NT2/D1 (cell line): Measurements from ENCODE around the gene MPRIP.

Source experiments
- DNase-seq: peaks from one replicate; pipeline ENCODE4 v3.0.0-alpha.2; 2011; ENCODE audit warnings: low read depth, low spot score
- H3K27me3 ChIP-seq: 2 replicates; pipeline ENCODE4 v1.6.0; 2011; ENCODE audit warnings: mild to moderate bottlenecking; ENCODE audit not compliant: insufficient read length, insufficient read depth
- H3K36me3 ChIP-seq: 2 replicates; pipeline ENCODE4 v1.6.1; 2011; ENCODE audit warnings: mild to moderate bottlenecking, low read length, mixed read lengths; ENCODE audit not compliant: insufficient read depth, insufficient read length
- H3K4me1 ChIP-seq: 2 replicates; pipeline ENCODE4 v1.5.1; 2011; ENCODE audit not compliant: insufficient read depth, insufficient read length
- H3K4me3 ChIP-seq: 2 replicates; pipeline ENCODE4 v1.5.1; 2011; ENCODE audit warnings: low read depth; ENCODE audit not compliant: insufficient read length
- H3K9ac ChIP-seq: 2 replicates; pipeline ENCODE4 v1.6.0; 2011; ENCODE audit warnings: low read depth; ENCODE audit not compliant: insufficient read length
- H3K9me3 ChIP-seq: 2 replicates; pipeline ENCODE4 v1.5.1; 2011; ENCODE audit warnings: mild to moderate bottlenecking, low read length; ENCODE audit not compliant: insufficient read depth
- SUZ12 ChIP-seq: IDR thresholded peaks from 2 replicates; pipeline ENCODE4 v1.6.1; 2011; ENCODE audit not compliant: insufficient read length, insufficient read depth; ENCODE audit errors: extremely low read depth
- YY1 ChIP-seq: IDR thresholded peaks from 2 replicates; pipeline ENCODE4 v1.6.1; 2011; ENCODE audit not compliant: insufficient read length, insufficient read depth
- ZNF274 ChIP-seq: IDR thresholded peaks from 2 replicates; pipeline ENCODE4 v1.6.1; 2011; ENCODE audit warnings: mild to moderate bottlenecking, low read depth, low read length

The MPRIP gene

GRCh38 chr17:17227608-17228520 lies 185.6 kb downstream of the MPRIP start:
- no peak for DNase-seq
- no peaks in the 10 kb centered on the region for H3K27me3 ChIP-seq
- H3K9ac ChIP-seq, result no peak overlapping the region
- H3K4me3 ChIP-seq, result no peak overlapping the region
- H3K4me1 ChIP-seq, result no peaks in the 10 kb centered on the region
- H3K9me3 ChIP-seq, result no peaks in the 10 kb centered on the region
- peaks cover 92% of the 10 kb centered on the region for H3K36me3 ChIP-seq
- TF ChIP-seq ZNF274 (no peak), SUZ12 (no peak), YY1 (no peak)

- Histone ChIP-seq H3K9me3 (no peaks in the 10 kb centered on the region), H3K4me1 (no peaks in the 10 kb centered on the region), H3K4me3 (no peak overlapping the region), H3K36me3 (peaks cover 87% of the 10 kb centered on the region), H3K9ac (no peak overlapping the region), H3K27me3 (no peaks in the 10 kb centered on the region)
- TF ChIP-seq SUZ12, result no peak
- TF ChIP-seq ZNF274, result no peak
- TF ChIP-seq YY1, result no peak
- DNase-seq, result no peak
Observed at GRCh38 chr17:17228521-17229279, 186.4 kb downstream of the MPRIP start.

- H3K4me3 ChIP-seq, result no peak overlapping the region
- no peaks in the 10 kb centered on the region for H3K27me3 ChIP-seq
- H3K9ac ChIP-seq, result no peak overlapping the region
- H3K4me1 ChIP-seq, result no peaks in the 10 kb centered on the region
- peaks cover 77% of the 10 kb centered on the region for H3K36me3 ChIP-seq
- TF ChIP-seq ZNF274, result no peak
- TF ChIP-seq SUZ12, result no peak
- no peak for TF ChIP-seq YY1
- DNase-seq, result no peak
- H3K9me3 ChIP-seq, result no peaks in the 10 kb centered on the region
Observed at GRCh38 chr17:17229416-17230384, 187.4 kb downstream of the MPRIP start.

GRCh38 chr17:17231621-17232302 lies 189.5 kb downstream of the MPRIP start:
- H3K4me3 ChIP-seq, result no peak overlapping the region
- H3K9me3 ChIP-seq, result no peaks in the 10 kb centered on the region
- peaks cover 57% of the 10 kb centered on the region for H3K36me3 ChIP-seq
- H3K9ac ChIP-seq, result no peak overlapping the region
- no peaks in the 10 kb centered on the region for H3K27me3 ChIP-seq
- H3K4me1 ChIP-seq, result no peaks in the 10 kb centered on the region
- TF ChIP-seq YY1, result no peak
- no peak for DNase-seq

DNA sequence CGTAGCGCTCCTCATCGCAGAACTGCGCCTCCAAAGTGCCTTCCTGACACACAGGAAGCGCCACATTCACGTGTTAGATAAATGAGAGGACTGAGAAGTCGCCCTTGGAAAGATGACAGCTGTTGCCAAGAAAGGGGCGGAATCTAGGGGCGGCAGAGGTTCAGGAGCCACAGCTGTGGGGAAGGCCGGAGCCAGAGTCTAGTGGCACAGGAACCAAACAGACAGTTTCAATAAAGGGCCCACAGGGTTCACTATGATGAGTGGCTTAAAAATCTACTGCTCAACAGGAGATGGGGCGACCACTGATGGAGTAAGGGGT lies 190.0 kb downstream of the MPRIP start:
- TF ChIP-seq SUZ12 (no peak), YY1 (no peak), ZNF274 (no peak)
- Histone ChIP-seq H3K36me3 (peaks cover 52% of the 10 kb centered on the region), H3K27me3 (no peaks in the 10 kb centered on the region), H3K9me3 (no peaks in the 10 kb centered on the region), H3K4me1 (no peaks in the 10 kb centered on the region), H3K4me3 (no peak overlapping the region), H3K9ac (no peak overlapping the region)
- no peak for DNase-seq

- TF ChIP-seq YY1, result no peak
- TF ChIP-seq ZNF274, result no peak
- no peak for TF ChIP-seq SUZ12
- H3K4me1 ChIP-seq, result no peaks in the 10 kb centered on the region
- H3K4me3 ChIP-seq, result peak overlapping the region; percentile 67
- no peaks in the 10 kb centered on the region for H3K27me3 ChIP-seq
- H3K9me3 ChIP-seq, result no peaks in the 10 kb centered on the region
- no peak for DNase-seq
- peak overlapping the region; percentile 91 for H3K9ac ChIP-seq
- H3K36me3 ChIP-seq, result peaks cover 22% of the 10 kb centered on the region
Observed at GRCh38 chr17:17235212-17236174, 193.2 kb downstream of the MPRIP start.
